Hepatic stellate cell (primary cell): ENCODE measurements around the gene IL7R.

ENCODE experiments used
- DNase-seq: peaks from one replicate; pipeline ENCODE4 v3.0.0; 2011; ENCODE audit warnings: low spot score

Gene IL7R

GRCh38 chr5:35908228-35908627 lies 51.5 kb downstream of the IL7R start:
- DNase-seq = no peak

- DNase-seq = no peak
Measured at GRCh38 chr5:35908814-35909213, 52.1 kb downstream of the IL7R start.

GRCh38 chr5:35919191-35919590 lies 62.5 kb downstream of the IL7R start:
- peak; percentile 47 for DNase-seq

GRCh38 chr5:35920890-35921289 lies 64.2 kb downstream of the IL7R start:
- peak; percentile 32 for DNase-seq

GRCh38 chr5:35921930-35922329 lies 65.2 kb downstream of the IL7R start:
- DNase-seq = no peak

- DNase-seq = no peak
Measured at GRCh38 chr5:35922468-35922867, 65.8 kb downstream of the IL7R start.

GRCh38 chr5:35924122-35924949 lies 67.6 kb downstream of the IL7R start:
- DNase-seq = peak; percentile 15

GRCh38 chr5:35924950-35925722 lies 68.4 kb downstream of the IL7R start:
- peak; percentile 49 for DNase-seq

GRCh38 chr5:35926389-35927051 lies 69.8 kb downstream of the IL7R start:
- DNase-seq = peak; percentile 50
